ENCODE data around the gene DIS3L2. TPM values are rescaled to one million over a fixed set of nuclear protein-coding genes. Genes with fewer than 3 reads are reported as not detected.
"Not testable (repeated sequence)": the region's sequence is repeated elsewhere in the genome, so short reads cannot be mapped to it uniquely, and the experiment has no call there.

Gene DIS3L2
- total RNA-seq, 2 experiments from 2014 or later, result 40.2 to 43.4 TPM

- H3K4me1 Mint-ChIP-seq, result no peaks in the 10 kb centered on the region
- no peaks in the 10 kb centered on the region for H3K9me3 Mint-ChIP-seq
- no peaks in the 10 kb centered on the region for H3K36me3 Mint-ChIP-seq (ENCODE audit: low read depth)
- peaks cover 43% of the 10 kb centered on the region for H3K27me3 Mint-ChIP-seq
- no peak for DNase-seq
- H3K4me3 Mint-ChIP-seq, result no peak overlapping the region
- no peak overlapping the region for H3K27ac Mint-ChIP-seq
- ChIA-PET CTCF (no interaction called here), POLR2A (no interaction called here)
Measured at GRCh38 chr2:232382331-232383225, 421.1 kb downstream of the DIS3L2 start.

DNA sequence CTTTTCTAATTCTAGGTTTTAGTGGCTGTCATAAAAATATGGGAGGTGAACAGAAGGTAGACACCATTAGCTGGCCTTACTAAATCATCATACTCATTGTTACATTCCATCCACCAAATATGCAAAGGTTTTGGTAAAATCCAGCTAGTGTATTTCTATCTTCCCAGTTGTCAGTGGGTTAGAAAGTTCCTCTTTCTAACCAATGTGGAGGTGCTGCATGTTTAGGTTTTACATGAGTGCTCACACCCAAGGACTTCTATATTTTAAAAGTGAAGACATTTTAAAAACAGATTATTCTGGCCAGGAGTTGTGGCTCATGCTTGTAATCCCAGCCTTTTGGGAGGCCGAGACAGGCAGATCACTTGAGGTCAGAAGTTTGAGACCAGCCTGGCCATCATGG is 423.0 kb downstream of the DIS3L2 start:
- no peaks in the 10 kb centered on the region for H3K4me1 Mint-ChIP-seq
- POLR2A ChIA-PET, result no interaction called here
- CTCF ChIA-PET, result no interaction called here
- no peaks in the 10 kb centered on the region for H3K36me3 Mint-ChIP-seq (ENCODE audit: low read depth)
- H3K27me3 Mint-ChIP-seq, result peaks cover 48% of the 10 kb centered on the region
- H3K27ac Mint-ChIP-seq, result no peak overlapping the region
- no peak overlapping the region for H3K4me3 Mint-ChIP-seq
- H3K9me3 Mint-ChIP-seq, result no peaks in the 10 kb centered on the region
- no peak for DNase-seq

DNA sequence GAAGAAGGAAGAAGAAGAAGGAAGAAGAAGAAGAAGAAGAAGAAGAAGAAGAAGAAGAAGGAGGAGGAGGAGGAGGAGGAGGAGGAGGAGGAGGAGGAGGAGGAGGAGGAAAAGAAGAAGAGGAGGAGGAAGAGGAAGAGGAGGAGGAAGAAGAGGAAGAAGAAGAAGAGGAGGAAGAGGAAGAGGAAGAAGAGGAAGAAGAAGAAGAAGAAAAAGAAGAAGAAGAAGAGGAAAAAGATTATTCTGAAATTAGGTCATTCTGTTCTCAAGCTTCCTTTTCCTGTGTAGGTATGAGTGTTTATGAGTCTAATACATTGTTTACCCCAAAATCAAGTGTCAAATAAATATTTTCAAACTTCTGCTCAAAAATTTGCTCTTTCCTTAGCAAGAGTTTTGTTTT is 423.5 kb downstream of the DIS3L2 start:
- DNase-seq; H3K4me3 Mint-ChIP-seq; H3K9me3 Mint-ChIP-seq; H3K36me3 Mint-ChIP-seq (ENCODE audit: low read depth); H3K4me1 Mint-ChIP-seq; POLR2A ChIA-PET; H3K27ac Mint-ChIP-seq: not testable (repeated sequence)
- peaks cover 53% of the 10 kb centered on the region for H3K27me3 Mint-ChIP-seq
- CTCF ChIA-PET, result interaction anchor here (1.4 kb wide), 1 partner anchor 8 kb away, joined by 5 read pairs; no protein-coding TSS in a partner anchor

- ChIA-PET CTCF (interaction anchor here (0.6 to 1.4 kb wide), 2 partner anchors 9 to 82 kb away, joined by 3 to 5 read pairs; no protein-coding TSS in a partner anchor), POLR2A (no interaction called here)
- DNase-seq, result no peak
- Mint-ChIP-seq H3K36me3 (ENCODE audit: low read depth) (no peaks in the 10 kb centered on the region), H3K27ac (no peak overlapping the region), H3K4me1 (no peaks in the 10 kb centered on the region), H3K27me3 (peaks cover 58% of the 10 kb centered on the region), H3K4me3 (no peak overlapping the region), H3K9me3 (no peaks in the 10 kb centered on the region)
Measured at GRCh38 chr2:232385660-232386489, 424.4 kb downstream of the DIS3L2 start.

GRCh38 chr2:232386490-232386739 is 424.9 kb downstream of the DIS3L2 start:
- ChIA-PET CTCF (interaction anchor here (0.6 to 1.4 kb wide), 2 partner anchors 9 to 83 kb away, joined by 3 to 5 read pairs; no protein-coding TSS in a partner anchor), POLR2A (no interaction called here)
- Mint-ChIP-seq H3K4me3 (no peak overlapping the region), H3K27me3 (peaks cover 59% of the 10 kb centered on the region), H3K9me3 (no peaks in the 10 kb centered on the region), H3K36me3 (ENCODE audit: low read depth) (no peaks in the 10 kb centered on the region), H3K27ac (no peak overlapping the region), H3K4me1 (no peaks in the 10 kb centered on the region)
- DNase-seq, result no peak

Small RNA genes lying within 50 kb of the gene (microRNA-seq; reads per million reads assigned to microRNA genes)
- gene MIR562 (ENCODE audit: borderline microRNAs expressed, borderline replicate concordance), result not detected

Other genes starting within 250 kb of the DIS3L2 start
- 10 to 100 TPM; 30.2 to 36.0 TPM for gene PDE6D, start 180.4 kb upstream of the DIS3L2 start, total RNA-seq
- gene COPS7B, start 175.3 kb upstream of the DIS3L2 start, total RNA-seq, result 10 to 100 TPM; 44.9 to 50.0 TPM
- not detected for gene NPPC, start 35.3 kb upstream of the DIS3L2 start, total RNA-seq

Data from activated CD4-positive, alpha-beta T cell treated with anti-CD3 and anti-CD28 coated beads, Interleukin-2, amount 10 ng/mL, durations not matched to agents 7 days and 5 days (primary cell).